Ishikawa (cell line): ENCODE results near the gene PHRF1.

Experiments used
- CEBPB ChIP-seq: IDR thresholded peaks from 2 replicates; pipeline ENCODE4 v1.6.1; 2012
- CREB1 ChIP-seq: IDR thresholded peaks from 2 replicates; pipeline ENCODE4 v1.6.1; 2012; ENCODE audit warnings: low read depth
- EGR1 ChIP-seq: IDR thresholded peaks from 2 replicates; pipeline ENCODE4 v1.6.1; 2012
- EP300 ChIP-seq: IDR thresholded peaks from 2 replicates; pipeline ENCODE4 v1.6.1; 2012; ENCODE audit warnings: borderline replicate concordance
- FOXM1 ChIP-seq: IDR thresholded peaks from 2 replicates; pipeline ENCODE4 v1.6.1; 2012; ENCODE audit warnings: low read depth, borderline replicate concordance
- NFIC ChIP-seq: IDR thresholded peaks from 2 replicates; pipeline ENCODE4 v1.6.1; 2012
- RAD21 ChIP-seq: IDR thresholded peaks from 2 replicates; pipeline ENCODE4 v1.6.1; 2012; ENCODE audit warnings: low read depth
- REST ChIP-seq: IDR thresholded peaks from 2 replicates; pipeline ENCODE4 v1.6.1; 2012; ENCODE audit warnings: low read depth, mild to moderate bottlenecking
- TAF1 ChIP-seq: IDR thresholded peaks from 2 replicates; pipeline ENCODE4 v1.6.1; 2012; ENCODE audit warnings: low read depth, mild to moderate bottlenecking
- TCF12 ChIP-seq: IDR thresholded peaks from 2 replicates; pipeline ENCODE4 v1.6.1; 2012; ENCODE audit warnings: low read depth
- TEAD4 ChIP-seq: IDR thresholded peaks from 2 replicates; pipeline ENCODE4 v1.6.1; 2012
- USF1 ChIP-seq: IDR thresholded peaks from 2 replicates; pipeline ENCODE4 v1.6.1; 2012
- YY1 ChIP-seq: IDR thresholded peaks from 2 replicates; pipeline ENCODE4 v1.6.1; 2012; ENCODE audit warnings: low read depth
- ZBTB7A ChIP-seq: IDR thresholded peaks from 2 replicates; pipeline ENCODE4 v1.6.1; 2012; ENCODE audit warnings: low read depth
- TF ChIP-seq, protein P1 (sequence below): IDR thresholded peaks from 2 replicates; pipeline ENCODE4 v1.6.1; 2012

The PHRF1 gene

GRCh38 chr11:568306-569157 is 7.7 kb upstream of the PHRF1 start:
- TF ChIP-seq EGR1 (no peak), CREB1 (no peak), TCF12 (no peak), NFIC (no peak), TAF1 (peak; percentile 5; the same call in 1 of the 2 replicates), YY1 (0 out of 2 replicates have a peak, but pooled peaks have one; percentile 27), TEAD4 (no peak), CEBPB (no peak), EP300 (no peak), USF1 (0 out of 2 replicates have a peak, but pooled peaks have one; percentile 1), REST (no peak), FOXM1 (no peak), ZBTB7A (peak; percentile 68), RAD21 (no peak)
- TF ChIP-seq, protein P1, sequence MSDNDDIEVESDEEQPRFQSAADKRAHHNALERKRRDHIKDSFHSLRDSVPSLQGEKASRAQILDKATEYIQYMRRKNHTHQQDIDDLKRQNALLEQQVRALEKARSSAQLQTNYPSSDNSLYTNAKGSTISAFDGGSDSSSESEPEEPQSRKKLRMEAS = peak; percentile 31; the same call in 1 of the 2 replicates

GRCh38 chr11:569158-569885 is 6.9 kb upstream of the PHRF1 start:
- TF ChIP-seq TAF1 (no peak), REST (no peak), FOXM1 (no peak), TCF12 (no peak), EGR1 (no peak), NFIC (no peak), YY1 (no peak), EP300 (no peak), USF1 (no peak), RAD21 (no peak), TEAD4 (no peak), CREB1 (no peak), CEBPB (no peak), ZBTB7A (no peak)
- TF ChIP-seq, protein P1 = no peak

GRCh38 chr11:571802-572185 is 4.5 kb upstream of the PHRF1 start:
- TF ChIP-seq YY1 = no peak

DNA sequence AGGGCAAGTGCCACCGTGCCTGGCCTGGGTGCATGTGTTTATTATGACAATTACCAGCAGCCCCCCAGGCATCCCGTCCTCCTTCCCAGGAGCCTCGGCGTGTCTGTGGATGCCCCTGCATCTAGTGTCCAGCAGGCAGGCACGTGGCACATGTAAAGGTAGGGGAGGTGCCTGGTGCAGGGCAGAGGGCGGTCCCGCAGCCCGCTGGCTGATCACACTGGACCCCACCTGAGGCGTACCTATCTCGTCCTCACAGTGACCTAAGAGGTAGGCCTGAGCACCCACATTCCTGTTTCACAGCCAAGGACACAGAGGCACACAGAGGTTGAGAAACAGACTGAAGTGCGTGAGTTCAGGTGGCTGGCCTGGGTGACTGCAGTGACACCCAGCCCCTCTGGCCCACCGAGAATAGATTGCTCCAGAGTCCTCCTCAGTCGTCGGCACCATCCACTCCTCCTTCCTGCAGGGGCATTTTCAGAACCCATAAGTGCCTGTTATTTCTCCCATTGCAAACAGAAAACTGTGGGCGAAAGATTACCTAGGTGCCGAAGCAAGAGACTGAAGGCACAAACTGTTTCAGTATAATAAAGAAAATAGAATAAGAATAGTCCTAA is 3.0 kb upstream of the PHRF1 start:
- TF ChIP-seq CEBPB (no peak), EGR1 (no peak), CREB1 (no peak), EP300 (no peak), ZBTB7A (no peak), TEAD4 (no peak), TCF12 (no peak)
- TF ChIP-seq, protein P1 = no peak
